Jurkat, Clone E6-1 (cell line): ENCODE data around the gene CDH4.
"Not testable (repeated sequence)": the region's sequence is repeated elsewhere in the genome, so short reads cannot be mapped to it uniquely, and the experiment has no call there.

Experiments
- DNase-seq: peaks from one replicate; pipeline ENCODE4 v3.0.0-alpha.2; 2011; ENCODE audit warnings: low read depth, low spot score
- H3K4me3 ChIP-seq: 2 replicates; pipeline ENCODE4 v1.5.1; 2011; ENCODE audit warnings: mild to moderate bottlenecking, low read length, control low read depth, moderate library complexity

The CDH4 gene

GRCh38 chr20:61849376-61849775 is 597.3 kb downstream of the CDH4 start:
- no peak for DNase-seq
- H3K4me3 ChIP-seq = no peak overlapping the region

GRCh38 chr20:61849822-61850221 is 597.8 kb downstream of the CDH4 start:
- H3K4me3 ChIP-seq = no peak overlapping the region

GRCh38 chr20:61850457-61850856 is 598.4 kb downstream of the CDH4 start:
- no peak for DNase-seq
- no peak overlapping the region for H3K4me3 ChIP-seq

More at GRCh38 chr20:61849822-61850221, 597.8 kb downstream of the CDH4 start:
- DNase-seq = no peak

GRCh38 chr20:61850926-61851900 is 599.2 kb downstream of the CDH4 start:
- H3K4me3 ChIP-seq = no peak overlapping the region
- no peak for DNase-seq

DNA sequence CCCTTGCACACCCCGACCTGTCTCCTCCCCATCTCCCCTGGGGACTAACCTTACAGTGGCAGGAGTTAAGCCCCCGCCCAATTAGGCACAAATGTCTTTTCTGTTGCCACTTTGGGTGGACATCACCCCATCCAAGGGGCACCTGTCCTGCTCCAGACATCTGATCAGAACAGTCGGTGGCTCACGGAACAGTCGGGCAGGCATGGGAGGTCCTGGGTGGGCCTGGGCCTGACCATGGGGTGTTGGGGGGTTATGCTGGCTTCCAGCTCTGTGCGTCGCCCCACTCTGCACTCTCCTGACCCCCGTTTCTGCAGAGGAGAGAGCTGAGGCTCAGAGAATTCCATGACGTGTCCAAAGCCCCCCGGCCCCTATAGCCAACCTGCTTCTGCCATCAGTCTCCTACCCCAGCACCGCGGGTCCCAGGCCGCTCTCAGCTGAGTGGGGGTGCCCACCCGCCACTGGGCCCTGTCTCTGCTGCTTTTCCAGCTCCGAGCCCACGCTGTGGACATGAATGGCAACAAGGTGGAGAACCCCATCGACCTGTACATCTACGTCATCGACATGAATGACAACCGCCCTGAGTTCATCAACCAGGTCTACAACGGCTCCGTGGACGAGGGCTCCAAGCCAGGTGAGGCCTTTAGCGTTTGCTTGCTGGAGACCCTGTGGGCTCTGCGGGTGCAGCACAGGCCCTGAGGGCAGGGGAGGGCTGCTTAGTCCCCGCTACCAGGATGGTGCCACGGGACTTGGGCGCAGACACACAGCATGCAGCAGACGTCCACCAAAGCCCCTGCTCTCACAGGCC is 600.4 kb downstream of the CDH4 start:
- no peak for DNase-seq
- no peak overlapping the region for H3K4me3 ChIP-seq

DNA sequence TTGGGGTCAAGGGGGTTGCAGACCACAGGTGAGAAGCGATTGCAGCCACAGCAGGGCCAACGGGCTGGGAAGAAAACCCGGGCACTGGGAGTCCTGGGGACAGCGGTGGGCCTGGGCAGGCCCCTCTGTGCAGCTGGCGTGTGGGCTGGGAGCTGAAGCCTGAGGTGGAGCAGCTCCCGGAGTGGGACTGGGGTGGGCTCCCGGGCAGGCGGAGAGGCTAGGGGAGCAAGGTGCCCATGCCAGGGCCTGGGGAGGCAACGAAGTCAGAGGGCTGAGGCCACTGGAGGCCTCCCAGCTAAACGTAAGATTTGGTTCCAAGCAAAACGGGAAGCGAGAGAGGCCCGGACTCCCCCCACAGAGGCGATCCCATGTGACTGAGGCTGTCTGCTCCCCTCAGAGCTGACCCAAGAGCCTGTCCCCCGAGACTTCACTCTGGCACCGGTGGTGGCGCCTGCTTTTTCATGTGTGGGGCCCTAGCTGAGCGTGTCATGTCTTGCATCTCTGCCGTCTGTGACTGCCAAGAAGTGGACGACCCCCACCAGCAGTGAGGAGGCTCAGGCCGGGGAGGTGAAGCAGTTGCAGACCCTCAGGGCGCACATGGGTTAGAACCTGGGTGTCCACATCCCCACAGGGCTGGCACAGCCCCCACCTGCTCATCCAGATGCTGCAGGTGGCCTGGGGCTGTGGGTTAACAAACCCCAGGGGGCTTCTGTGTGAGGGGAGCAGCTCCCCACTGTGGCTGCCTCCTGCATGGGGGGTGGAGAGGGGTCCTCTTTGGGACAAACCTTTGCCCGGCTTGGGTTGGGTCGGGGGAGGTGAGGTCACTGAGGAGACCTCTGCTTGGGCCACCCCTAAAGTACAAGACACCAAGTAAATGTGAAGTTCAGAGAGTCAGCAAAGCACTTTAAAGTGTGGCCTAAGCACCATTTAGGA is 601.3 kb downstream of the CDH4 start:
- DNase-seq = no peak
- H3K4me3 ChIP-seq = no peak overlapping the region

GRCh38 chr20:61854538-61854937 is 602.5 kb downstream of the CDH4 start:
- H3K4me3 ChIP-seq, DNase-seq: not testable (repeated sequence)

GRCh38 chr20:61855286-61855685 is 603.2 kb downstream of the CDH4 start:
- no peak overlapping the region for H3K4me3 ChIP-seq
- no peak for DNase-seq

DNA sequence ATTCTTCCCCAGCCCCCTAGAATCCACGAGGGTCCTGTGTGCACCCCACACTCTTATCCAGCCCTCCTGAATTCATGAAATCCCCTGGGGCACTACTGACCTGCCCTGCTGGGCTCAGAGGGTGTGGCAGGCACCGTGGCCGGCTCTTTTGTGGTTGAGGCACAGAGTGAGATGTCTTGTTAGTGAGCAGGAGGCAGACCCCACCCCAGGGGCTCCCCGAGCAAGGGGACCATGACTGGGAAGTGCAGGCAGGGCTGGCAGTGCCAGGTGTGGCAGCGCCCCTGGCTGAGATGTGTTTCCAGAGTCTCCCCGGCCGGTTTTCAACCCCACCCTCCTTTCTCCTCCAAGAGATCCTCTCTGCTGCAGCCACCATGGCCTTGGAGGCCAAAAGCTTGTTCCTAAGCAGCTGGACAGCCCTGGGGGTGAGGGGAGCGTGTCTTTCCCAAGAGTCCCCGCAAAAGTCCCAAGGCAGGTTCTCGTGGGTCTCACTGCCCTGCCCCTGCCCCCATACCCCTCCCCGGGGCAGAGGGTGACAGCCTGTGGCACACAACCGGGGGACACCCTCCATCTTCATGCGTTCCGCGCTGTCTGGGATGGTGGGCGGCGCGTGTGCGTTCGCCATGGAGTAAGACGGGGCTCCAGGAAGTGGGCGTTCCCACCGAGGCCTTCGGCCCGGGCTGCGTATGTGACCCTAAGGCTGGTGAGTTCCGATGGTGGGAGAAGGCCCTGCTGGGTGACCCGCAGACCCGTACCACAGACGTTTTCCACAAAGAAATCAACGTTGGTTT is 604.8 kb downstream of the CDH4 start:
- no peak for DNase-seq
- H3K4me3 ChIP-seq = no peak overlapping the region

DNA sequence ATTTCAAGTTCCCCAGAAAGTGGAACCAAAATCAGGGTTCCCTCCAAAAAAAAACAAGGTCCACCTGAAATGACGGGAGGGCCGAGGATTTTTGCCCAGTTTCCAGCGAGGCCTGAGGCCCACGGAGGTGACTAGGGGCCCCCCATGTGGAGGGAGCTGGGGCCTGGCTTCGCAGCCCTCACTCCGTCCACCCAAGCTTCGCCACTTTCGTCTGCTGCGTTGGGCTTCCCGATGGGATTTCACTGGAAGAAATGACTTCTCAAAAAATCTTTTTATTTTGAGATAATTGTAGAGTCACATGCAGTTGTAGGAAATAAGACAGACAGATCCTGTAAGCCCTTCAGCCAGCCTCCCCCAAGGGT is 605.3 kb downstream of the CDH4 start:
- H3K4me3 ChIP-seq = no peak overlapping the region
- DNase-seq = no peak

- H3K4me3 ChIP-seq = no peak overlapping the region
- no peak for DNase-seq
Observed at GRCh38 chr20:61857884-61858283, 605.8 kb downstream of the CDH4 start.

DNA sequence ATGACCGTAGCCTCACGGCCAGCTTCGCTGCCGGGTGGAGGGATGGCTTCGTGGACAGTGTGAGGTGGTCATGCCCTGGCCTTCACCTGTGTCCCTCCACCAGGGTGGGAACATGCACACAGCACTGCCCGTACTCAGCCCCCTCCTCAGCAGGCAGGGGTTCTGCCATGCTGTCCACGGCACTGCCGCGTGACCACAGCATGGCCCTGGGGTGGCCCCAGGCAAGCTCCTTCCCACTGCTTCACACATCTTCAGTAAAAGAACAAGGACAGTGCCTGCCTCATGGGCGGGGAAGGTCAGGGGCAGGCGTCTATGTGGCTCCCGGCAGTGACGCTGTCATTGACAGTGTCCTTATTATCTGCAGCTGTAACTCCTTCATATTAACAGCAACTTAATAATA is 607.7 kb downstream of the CDH4 start:
- no peak for DNase-seq
- no peak overlapping the region for H3K4me3 ChIP-seq

- no peak overlapping the region for H3K4me3 ChIP-seq
- DNase-seq = no peak
Observed at GRCh38 chr20:61860260-61860987, 608.4 kb downstream of the CDH4 start.

- no peak overlapping the region for H3K4me3 ChIP-seq
- peak; percentile 77 for DNase-seq
Observed at GRCh38 chr20:61861054-61861841, 609.2 kb downstream of the CDH4 start.

DNA sequence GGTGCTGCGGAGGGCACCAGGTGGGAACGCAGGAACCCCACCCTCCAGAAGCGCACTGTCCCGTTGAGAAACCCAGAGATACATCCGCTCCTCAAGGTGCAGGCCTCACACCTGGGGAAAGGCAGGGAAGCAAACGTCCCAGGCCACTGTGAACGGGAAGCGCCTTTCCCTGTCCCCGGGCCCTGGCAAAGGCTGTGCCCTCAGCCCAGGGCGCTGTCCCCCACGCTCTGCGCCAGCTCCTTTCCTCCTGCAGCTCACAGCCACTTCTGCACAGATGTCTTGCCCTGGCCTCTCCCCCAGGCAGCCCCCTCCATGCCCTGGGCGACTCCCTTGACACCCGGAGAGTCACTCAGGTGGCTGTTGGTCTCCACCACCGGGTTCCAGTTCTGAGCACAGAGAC is 609.8 kb downstream of the CDH4 start:
- H3K4me3 ChIP-seq = no peak overlapping the region
- no peak for DNase-seq

DNA sequence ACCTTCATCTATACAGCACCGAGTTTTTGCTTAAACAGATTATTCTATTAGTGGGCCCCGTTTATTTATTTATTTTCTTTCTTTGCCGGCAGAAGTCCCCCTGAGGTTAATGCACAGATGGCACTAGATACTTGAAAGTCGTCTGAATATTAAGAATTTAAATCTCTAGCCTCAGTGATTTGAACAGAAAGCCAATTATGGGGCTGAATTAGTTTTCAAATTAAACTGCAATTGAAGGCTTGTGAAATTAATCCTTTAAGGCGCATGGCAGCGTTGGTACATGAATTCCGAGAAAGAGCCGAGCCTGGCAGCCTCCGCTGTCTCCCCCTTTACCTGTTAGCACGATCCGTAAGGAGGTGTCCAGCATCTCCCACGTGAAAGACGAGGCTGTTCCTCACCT is 610.8 kb downstream of the CDH4 start:
- no peak for DNase-seq
- H3K4me3 ChIP-seq = no peak overlapping the region

GRCh38 chr20:61864481-61864880 is 612.4 kb downstream of the CDH4 start:
- DNase-seq = no peak
- no peak overlapping the region for H3K4me3 ChIP-seq
